Psoas muscle (tissue), 8 donors: ENCODE results near the gene MRGPRX2. TPM values are rescaled to one million over a fixed set of nuclear protein-coding genes. Genes with fewer than 3 reads are reported as not detected.

Experiments
- ATAC-seq, 4 donors: fragments of 200-7000 bp; cut with Tn5 transposase; one replicate each; pipeline ENCODE4 v1.9.1; 2020; ENCODE audit warnings: moderate library complexity in 3 of 4, mild to moderate bottlenecking in 2 of 4
- DNase-seq, 2 donors: peaks; one replicate each; pipeline ENCODE4 v3.0.0-alpha.2; 2020
- H3K27ac ChIP-seq: fragments of 200-600 bp; one replicate; pipeline ENCODE4 v1.8.0; 2022
- H3K27me3 ChIP-seq, 3 donors: fragments of 200-600 bp in 1 of 3; one replicate each; pipeline versions ENCODE4 v1.6.1 to v1.8.0; 2013 to 2022; ENCODE audit warnings: low read length in 2 of 3, mild to moderate bottlenecking in 2 of 3, moderate library complexity in 1 of 3; ENCODE audit not compliant: insufficient read depth in 3 of 3
- H3K36me3 ChIP-seq, 2 donors: fragments of 200-600 bp in 1 of 2; one replicate each; pipeline versions ENCODE4 v1.6.1 to v1.8.0; 2013 to 2022; ENCODE audit warnings: low read depth in 1 of 2, mild to moderate bottlenecking in 1 of 2, moderate library complexity in 1 of 2; ENCODE audit not compliant: insufficient read depth in 1 of 2
- H3K4me1 ChIP-seq: fragments of 200-600 bp; one replicate; pipeline ENCODE4 v1.8.0; 2022
- H3K4me3 ChIP-seq: fragments of 200-600 bp; one replicate; pipeline ENCODE4 v1.8.0; 2022; ENCODE audit warnings: mild to moderate bottlenecking
- H3K9me3 ChIP-seq: fragments of 200-600 bp; one replicate; pipeline ENCODE4 v1.8.0; 2022
- WGBS, 3 donors: extraction: QIAGEN DNeasy Blood & Tissue Kit; methylation state at CpG; one replicate each; pipeline versions ENCODE4 v1.1.6 to v1.1.7; 2013; 5-methylcytosine and 5-hydroxymethylcytosine counted together
- intact Hi-C, 2 donors: fragments of 100-400 bp; cut with DNase I; formaldehyde crosslinking; loops; one replicate each; pipeline versions ENCODE4 v1.11.0 to v1.14.2; 2022
- polyA plus RNA-seq, 3 donors: library from polyadenylated mRNA; stranded (reverse); fragments of 200-250 nt; gene quantifications; one replicate each; pipeline ENCODE4 v1.2.3, GENCODE V29; 2013
- total RNA-seq, 4 donors: library from RNA; stranded (reverse); fragmentation: NEBNext Ultra II Directional in 2 of 4; extraction: Animal tissue kit (Norgen Biotek cat#: 25700) in 2 of 4; gene quantifications; one replicate each; pipeline versions ENCODE4 v1.2.1 to v1.2.4, GENCODE V29; 2021 to 2023
- TF ChIP-seq, protein P1 (sequence below): fragments of 200-600 bp; IDR thresholded peaks from one replicate; pipeline ENCODE4 v1.8.0; 2022; ENCODE audit warnings: antibody characterized with exemption
- donor health status: healthy with polysubstance abuse.
- donor health status: DM: no; HTN: no; CAD: no; lungs with moderate emphysema.
- donor health status: Bipolar disorder and iron deficiency.
- donor health status: healthy.
- donor health status: DM: yes; HTN: yes; CAD: no.
- donor health status: DM: no; HTN: no; CAD: no.
- donor health status: DM: no; HTN: no; CAD: no.
- donor health status: DM: yes; HTN: yes; CAD: no.

The MRGPRX2 gene
- total and polyA plus RNA-seq, 7 donors = 0.01 TPM; not detected in 6

DNA sequence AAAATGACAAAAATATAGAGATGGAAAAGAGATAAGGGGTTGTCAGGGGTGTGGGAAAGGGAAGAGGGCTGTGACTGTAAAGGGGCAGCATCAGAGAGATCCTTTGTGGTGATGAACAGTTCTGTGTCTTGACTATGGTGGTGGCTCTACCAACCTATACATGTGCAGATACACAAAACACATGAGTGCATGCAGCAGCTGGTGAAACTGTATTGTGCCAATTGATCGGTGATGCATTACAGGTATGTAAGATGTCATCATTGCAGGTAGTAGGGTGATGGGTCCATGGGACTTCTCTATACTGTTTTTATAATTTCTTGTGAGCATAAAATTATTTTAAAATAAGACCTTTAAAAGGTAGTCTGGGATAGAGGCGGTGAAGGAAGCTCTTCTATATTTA is 32.3 kb upstream of the MRGPRX2 start:
- H3K4me3 ChIP-seq = no peak overlapping the region
- 93 to 98% (median 94%) methylated on average over 2 of the region's 2 CpGs for WGBS, 3 donors

DNA sequence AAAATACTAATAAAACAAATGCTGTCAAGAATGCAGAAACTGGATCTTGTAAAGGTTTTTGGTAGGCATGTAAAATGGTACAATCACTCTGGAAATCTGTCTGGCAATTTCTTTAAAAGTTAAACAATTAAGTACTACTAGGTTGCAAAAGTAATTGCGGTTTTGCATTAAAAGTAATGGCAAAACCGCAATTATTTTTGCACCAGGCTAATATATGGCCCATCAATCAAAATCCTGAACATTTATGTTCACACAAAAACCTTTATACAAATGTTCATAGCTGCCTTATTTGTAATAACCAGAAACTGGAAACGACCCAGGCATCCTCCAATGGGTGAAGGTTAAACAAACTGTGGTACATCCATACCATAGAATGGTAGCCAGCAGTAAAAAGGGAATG is 31.8 kb upstream of the MRGPRX2 start:
- no peak overlapping the region for H3K27ac ChIP-seq
- H3K27me3 ChIP-seq = peaks cover 0 to 3% (median 2%) of the 10 kb centered on the region in 3 donors
- no peak overlapping the region for H3K4me3 ChIP-seq
- no peaks in the 10 kb centered on the region for H3K4me1 ChIP-seq
- no peaks in the 10 kb centered on the region for H3K9me3 ChIP-seq
- DNase-seq (no peak), ATAC-seq (no peak)
- no peaks in the 10 kb centered on the region for H3K36me3 ChIP-seq
- TF ChIP-seq, protein P1, sequence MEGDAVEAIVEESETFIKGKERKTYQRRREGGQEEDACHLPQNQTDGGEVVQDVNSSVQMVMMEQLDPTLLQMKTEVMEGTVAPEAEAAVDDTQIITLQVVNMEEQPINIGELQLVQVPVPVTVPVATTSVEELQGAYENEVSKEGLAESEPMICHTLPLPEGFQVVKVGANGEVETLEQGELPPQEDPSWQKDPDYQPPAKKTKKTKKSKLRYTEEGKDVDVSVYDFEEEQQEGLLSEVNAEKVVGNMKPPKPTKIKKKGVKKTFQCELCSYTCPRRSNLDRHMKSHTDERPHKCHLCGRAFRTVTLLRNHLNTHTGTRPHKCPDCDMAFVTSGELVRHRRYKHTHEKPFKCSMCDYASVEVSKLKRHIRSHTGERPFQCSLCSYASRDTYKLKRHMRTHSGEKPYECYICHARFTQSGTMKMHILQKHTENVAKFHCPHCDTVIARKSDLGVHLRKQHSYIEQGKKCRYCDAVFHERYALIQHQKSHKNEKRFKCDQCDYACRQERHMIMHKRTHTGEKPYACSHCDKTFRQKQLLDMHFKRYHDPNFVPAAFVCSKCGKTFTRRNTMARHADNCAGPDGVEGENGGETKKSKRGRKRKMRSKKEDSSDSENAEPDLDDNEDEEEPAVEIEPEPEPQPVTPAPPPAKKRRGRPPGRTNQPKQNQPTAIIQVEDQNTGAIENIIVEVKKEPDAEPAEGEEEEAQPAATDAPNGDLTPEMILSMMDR = no peak
- WGBS, 3 donors = 64 to 83% (median 68%) methylated on average over 3 of the region's 3 CpGs
- intact Hi-C loops = no loop called here

More for the DNA sequence above, 32.3 kb upstream of the MRGPRX2 start:
- ATAC-seq (no peak), DNase-seq (no peak)
- Histone ChIP-seq H3K9me3 (no peaks in the 10 kb centered on the region), H3K27me3 (peaks cover 0 to 3% (median 2%) of the 10 kb centered on the region in 3 donors), H3K36me3 (no peaks in the 10 kb centered on the region), H3K27ac (no peak overlapping the region), H3K4me1 (no peaks in the 10 kb centered on the region)
- TF ChIP-seq, protein P1 = no peak
- intact Hi-C loops = no loop called here

DNA sequence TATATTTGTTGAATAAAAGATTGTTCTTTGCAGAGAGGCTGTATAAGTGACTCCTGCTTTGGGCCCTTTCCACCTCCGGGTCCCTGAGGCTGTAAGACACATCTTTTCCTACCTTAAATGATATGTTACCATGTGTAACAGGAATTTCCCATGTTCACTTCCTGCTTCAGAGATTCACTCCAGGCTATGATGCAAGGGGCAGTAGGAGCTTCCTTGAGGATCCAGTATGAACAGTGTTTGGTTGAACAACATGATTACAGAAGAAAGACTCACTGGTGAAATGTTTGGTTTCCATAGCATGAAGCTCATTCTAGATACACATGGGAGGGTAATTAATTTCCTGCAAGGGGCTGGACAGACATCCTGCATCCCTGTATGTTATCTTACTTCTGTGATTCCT is 30.8 kb upstream of the MRGPRX2 start:
- no peaks in the 10 kb centered on the region for H3K9me3 ChIP-seq
- no peak for DNase-seq
- no peaks in the 10 kb centered on the region for H3K36me3 ChIP-seq
- WGBS, 3 donors = 76 to 81% (median 79%) methylated on average over 1 of the region's 1 CpG
- H3K27ac ChIP-seq = no peak overlapping the region
- no peak overlapping the region for H3K4me3 ChIP-seq
- intact Hi-C loops = no loop called here
- no peak for ATAC-seq
- TF ChIP-seq, protein P1 = no peak
- no peaks in the 10 kb centered on the region for H3K4me1 ChIP-seq
- H3K27me3 ChIP-seq = peaks cover 0 to 3% (median 2%) of the 10 kb centered on the region in 3 donors

DNA sequence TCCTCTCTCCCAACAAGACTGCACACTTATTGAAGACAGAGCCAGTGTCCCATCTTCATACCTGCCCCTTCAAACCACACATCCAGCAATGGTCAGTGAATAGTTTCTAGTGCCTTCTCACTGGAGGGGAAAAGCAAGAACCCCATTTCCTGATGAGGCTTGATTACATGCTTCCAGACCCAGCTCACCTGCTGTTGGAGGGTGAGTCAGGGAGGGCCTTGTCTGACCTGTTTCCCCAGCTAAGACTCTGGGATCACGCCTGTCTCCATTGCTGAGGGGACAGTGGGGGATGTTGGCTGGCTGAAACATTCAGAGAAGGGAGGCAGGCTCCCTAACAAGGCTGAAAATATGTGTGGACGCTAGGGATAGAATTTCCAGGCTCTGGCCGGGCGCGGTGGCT is 28.9 kb upstream of the MRGPRX2 start:
- DNase-seq = no peak
- intact Hi-C loops = no loop called here

DNA sequence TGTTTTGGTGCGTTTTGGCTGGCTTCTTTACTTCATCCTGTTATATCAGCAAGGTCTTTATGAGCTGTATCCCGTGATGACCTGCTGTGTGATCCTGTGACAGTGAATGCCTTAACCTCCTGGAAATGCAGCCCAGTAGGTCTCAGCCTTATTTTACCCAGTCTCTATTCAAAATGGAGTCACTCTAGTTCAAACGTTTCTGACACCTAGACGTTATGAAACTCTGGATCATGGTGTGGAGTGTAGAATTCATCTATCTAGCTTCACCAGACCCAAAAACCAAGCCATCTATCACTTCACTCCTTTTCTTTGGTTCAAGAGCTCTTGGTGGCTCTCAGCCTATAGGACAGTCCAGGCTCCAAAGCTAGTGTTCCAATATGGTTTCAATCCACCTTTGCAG is 28.3 kb upstream of the MRGPRX2 start:
- H3K4me1 ChIP-seq = no peaks in the 10 kb centered on the region
- no peaks in the 10 kb centered on the region for H3K27me3 ChIP-seq
- H3K4me3 ChIP-seq = no peak overlapping the region
- ATAC-seq = no peak
- no peak for DNase-seq
- TF ChIP-seq, protein P1 = no peak
- no peak overlapping the region for H3K27ac ChIP-seq
- WGBS, 3 donors = 67 to 78% (median 73%) methylated on average over 4 of the region's 4 CpGs
- intact Hi-C loops = no loop called here
- no peaks in the 10 kb centered on the region for H3K9me3 ChIP-seq
- no peaks in the 10 kb centered on the region for H3K36me3 ChIP-seq

More for the DNA sequence above, 28.9 kb upstream of the MRGPRX2 start:
- WGBS, 3 donors = 85 to 95% (median 90%) methylated on average over 5 of the region's 5 CpGs
- no peak overlapping the region for H3K4me3 ChIP-seq
- H3K4me1 ChIP-seq = no peaks in the 10 kb centered on the region
- no peaks in the 10 kb centered on the region for H3K9me3 ChIP-seq
- H3K27ac ChIP-seq = no peak overlapping the region
- no peaks in the 10 kb centered on the region for H3K27me3 ChIP-seq
- TF ChIP-seq, protein P1 = no peak
- no peak for ATAC-seq
- no peaks in the 10 kb centered on the region for H3K36me3 ChIP-seq
